ENCODE results near the gene ETV3L.
"Not testable (repeated sequence)": the region's sequence is repeated elsewhere in the genome, so short reads cannot be mapped to it uniquely, and the experiment has no call there.

Gene ETV3L

DNA sequence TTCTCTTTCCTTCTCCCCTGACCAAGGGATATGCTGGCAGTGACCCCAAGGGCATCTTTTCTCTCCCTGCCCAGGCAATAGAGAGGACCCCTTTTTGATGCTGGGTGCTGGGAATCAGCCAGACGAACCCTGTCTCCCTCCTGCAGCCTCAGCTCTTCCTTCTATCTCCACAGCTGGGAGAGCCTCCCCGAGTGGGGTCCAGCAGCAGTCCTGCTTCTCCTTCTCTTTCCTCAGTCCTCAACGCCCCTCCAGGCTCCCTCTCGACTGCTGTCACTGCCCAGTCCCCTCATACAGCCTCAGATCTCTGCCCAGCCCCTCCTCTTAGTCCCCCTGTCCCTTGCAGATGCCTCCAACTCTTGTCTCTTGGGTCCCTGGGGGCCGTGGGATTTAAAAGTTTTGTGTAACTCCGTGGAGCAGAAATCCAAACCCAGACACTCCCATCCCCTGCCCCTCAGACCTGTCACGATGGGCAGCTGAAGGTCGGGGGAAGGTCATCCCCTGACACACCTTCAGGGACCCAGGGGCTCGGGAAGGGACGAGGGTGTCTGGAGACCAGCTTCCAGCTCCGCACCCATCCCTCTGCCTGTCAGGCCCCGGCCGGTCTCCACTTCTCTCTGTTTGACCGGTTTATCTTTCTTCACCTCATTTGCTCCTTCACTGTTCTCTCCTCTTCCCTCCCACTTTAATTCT lies 5.8 kb upstream of the ETV3L start:
- DNase-seq (ENCODE audit: low read depth): no peak

DNA sequence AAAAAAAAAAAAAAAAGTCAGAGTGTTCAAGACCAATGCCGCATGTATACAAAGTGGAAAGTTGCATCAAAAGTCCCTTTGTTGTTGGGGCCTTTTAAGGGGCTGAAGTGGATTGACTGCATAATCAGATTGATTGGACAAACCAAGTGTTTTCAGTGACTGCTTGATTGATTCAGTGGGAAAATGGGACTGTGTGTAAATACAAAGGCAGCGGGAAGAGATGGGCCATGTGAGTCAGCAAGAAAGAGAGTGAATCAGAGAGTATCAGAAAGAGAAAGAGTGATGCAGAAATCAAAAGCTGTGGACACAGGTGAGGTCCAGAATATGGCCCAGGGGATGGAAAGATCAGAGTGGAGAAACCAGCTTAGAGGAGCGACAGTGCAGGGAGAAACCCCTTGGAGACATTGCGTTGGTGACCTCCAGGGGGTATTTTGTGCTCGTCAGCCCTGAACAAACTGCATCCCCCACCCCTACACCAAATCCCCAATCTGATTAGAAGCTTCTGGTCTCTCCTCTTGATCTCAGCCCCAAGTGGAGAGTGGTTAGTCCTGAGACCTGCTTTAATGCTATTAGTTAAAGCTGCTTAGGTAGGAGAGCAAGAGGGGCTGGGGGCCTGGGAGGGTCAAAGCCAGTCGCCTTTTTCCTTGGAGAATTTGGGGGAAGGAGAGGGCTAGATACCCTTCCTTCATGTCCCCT lies 5.1 kb upstream of the ETV3L start:
- DNase-seq (ENCODE audit: low read depth): peak; percentile 10

- no peak for DNase-seq (ENCODE audit: low read depth)
Observed at GRCh38 chr1:157103268-157103667, 3.7 kb upstream of the ETV3L start.

- DNase-seq (ENCODE audit: low read depth): no peak
Observed at GRCh38 chr1:157101149-157101548, 1.5 kb upstream of the ETV3L start.

- DNase-seq (ENCODE audit: low read depth): not testable (repeated sequence)
Observed at GRCh38 chr1:157098987-157099632, 498 bp downstream of the ETV3L start.

DNA sequence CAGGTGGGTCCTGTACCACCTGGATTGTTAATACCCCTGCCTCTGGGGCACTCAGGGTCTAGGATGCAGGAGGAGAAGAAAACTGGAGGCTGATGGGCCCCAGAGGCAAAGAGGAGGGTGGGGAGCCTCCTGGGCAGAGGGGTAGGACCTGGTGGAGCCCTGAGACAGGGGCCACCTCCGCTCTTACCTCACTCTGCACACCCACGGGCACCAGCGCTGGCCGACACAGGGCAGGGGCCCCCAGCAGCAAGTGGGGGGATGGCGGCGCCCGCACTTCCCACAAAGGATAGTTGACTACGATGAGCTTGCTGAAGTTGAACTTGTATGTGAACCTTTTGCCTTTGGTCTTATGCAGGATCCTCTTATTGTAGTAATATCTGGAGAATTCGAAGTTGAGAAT lies 1.1 kb downstream of the ETV3L start:
- no peak for DNase-seq (ENCODE audit: low read depth)

DNA sequence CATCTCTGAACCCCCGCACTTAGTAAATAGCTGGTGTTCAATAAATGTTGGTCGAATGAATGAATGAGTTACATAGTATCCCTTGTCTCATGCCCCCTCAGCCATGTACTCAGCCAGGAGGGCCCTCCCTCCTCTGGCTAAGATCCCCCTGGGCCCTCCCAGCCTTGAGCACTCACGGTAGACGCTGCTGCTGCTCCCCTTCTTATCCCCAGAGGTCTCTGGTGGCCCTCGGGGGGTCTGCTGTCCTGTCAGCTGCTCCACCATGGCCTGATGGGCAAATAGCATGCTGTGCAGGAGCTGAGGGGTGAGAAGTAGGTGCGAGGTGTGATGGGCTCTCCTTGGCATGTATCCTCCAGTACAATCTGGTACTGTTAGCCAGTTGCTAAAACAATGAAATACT lies 1.9 kb downstream of the ETV3L start:
- no peak for DNase-seq (ENCODE audit: low read depth)

GRCh38 chr1:157096881-157097280 lies 2.7 kb downstream of the ETV3L start:
- DNase-seq (ENCODE audit: low read depth): no peak

DNA sequence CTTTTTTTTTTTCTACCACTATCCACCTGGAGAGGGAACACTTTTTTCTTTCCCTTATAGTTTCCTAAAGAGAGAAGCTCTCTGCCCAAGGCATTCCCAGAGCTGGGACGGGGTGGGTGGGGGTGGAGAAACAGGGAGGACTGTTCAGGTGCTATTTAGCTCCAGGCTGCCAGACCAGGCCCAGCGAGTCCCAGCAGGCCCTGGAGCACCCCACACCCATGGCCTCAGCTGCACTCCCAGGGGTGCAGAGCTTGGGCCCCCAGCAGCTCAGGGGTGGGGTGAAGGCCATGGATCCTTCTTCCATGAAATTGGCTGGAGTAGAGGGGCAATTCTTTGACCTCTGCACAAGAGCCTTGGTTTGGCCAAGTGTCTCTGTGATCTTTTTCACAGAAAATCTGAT lies 4.1 kb downstream of the ETV3L start:
- no peak for DNase-seq (ENCODE audit: low read depth)

DNA sequence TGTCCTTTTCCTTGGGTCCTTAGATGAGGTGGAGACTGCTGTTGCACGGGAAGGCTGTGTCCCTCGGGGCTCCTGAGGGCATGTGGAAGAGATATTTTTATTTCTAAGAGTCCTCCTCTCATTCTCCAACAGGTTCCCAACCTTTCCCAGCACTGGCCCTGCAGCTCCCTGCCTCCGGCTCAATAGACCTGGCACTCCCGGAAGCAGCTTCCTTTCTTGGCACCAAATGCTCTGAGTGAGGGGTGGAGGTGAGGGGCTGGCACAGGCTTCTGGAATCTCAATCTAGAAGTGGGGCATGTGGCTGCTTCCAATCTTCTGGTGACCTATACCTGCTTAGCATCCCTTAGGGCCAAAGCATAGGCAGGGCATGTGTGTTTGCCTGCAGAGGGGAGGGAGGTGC lies 4.5 kb downstream of the ETV3L start:
- no peak for DNase-seq (ENCODE audit: low read depth)

- no peak for DNase-seq (ENCODE audit: low read depth)
Observed at GRCh38 chr1:157092831-157093230, 6.8 kb downstream of the ETV3L start.

- DNase-seq (ENCODE audit: low read depth): no peak
Observed at GRCh38 chr1:157091668-157092273, 7.8 kb downstream of the ETV3L start.

GRCh38 chr1:157091186-157091585 lies 8.4 kb downstream of the ETV3L start:
- no peak for DNase-seq (ENCODE audit: low read depth)

DNA sequence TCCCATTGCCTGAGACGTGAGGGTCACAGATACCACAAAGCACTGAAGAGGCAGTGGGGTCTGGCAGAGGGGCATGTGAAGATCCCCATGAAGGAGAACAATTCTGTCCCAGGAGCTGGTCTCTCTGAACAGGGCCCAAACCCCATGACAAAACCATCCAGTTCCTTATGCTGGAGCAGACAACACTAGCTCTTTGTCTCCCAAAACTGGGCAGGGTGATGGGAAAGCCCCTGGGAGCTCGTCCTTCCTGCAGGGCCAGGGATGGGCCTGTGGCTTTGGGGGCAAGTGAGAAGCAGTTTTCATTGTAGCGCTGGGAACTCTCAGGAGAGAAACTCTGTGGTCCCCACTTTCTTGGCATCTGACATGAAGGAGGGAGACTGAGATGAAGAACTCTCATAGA lies 8.8 kb downstream of the ETV3L start:
- no peak for DNase-seq (ENCODE audit: low read depth)

GRCh38 chr1:157090196-157090647 lies 9.4 kb downstream of the ETV3L start:
- DNase-seq (ENCODE audit: low read depth): peak; percentile 76

DNA sequence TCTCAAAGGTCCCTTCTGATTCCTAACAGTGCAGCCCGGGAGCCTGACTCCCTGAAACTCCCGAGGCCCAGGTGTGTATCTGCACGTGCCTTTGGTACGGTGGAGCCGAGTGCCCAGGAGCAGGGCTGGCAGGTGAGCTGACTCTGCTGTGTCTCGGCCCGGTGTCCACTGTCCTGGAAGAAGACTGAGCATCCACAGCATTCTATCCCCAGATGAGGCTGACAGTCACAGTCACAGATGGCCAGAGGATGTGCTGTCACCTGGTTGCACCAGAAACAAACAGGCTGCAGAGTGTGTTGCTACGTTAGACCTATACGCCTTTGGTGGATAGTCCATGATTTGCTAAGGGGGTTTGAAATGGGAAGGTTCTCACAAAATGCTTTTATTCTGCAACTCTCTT lies 9.8 kb downstream of the ETV3L start:
- no peak for DNase-seq (ENCODE audit: low read depth)

- peak; percentile 19 for DNase-seq (ENCODE audit: low read depth)
Observed at GRCh38 chr1:157088607-157089006, 11.0 kb downstream of the ETV3L start.

DNA sequence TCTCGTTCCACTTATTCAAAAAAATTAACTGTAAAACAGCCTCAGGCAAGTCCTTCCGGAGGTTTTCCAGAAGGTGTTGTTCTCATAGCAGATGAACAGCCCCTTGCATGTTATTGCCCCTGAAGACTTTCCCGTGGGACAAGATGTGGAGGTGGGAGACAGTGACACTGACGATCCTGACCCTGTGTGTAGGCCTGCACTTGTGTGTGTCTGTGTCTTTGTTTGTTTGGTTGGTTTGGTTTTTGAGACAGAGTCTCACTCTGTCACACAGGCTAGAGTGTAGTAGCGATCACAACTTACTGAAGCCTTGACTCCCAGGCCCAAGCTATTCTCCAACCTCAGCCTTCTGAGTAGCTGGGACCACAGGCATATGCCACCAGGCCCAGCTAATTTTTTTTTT lies 12.6 kb downstream of the ETV3L start:
- no peak for DNase-seq (ENCODE audit: low read depth)

- no peak for DNase-seq (ENCODE audit: low read depth)
Observed at GRCh38 chr1:157086299-157086698, 13.3 kb downstream of the ETV3L start.

DNA sequence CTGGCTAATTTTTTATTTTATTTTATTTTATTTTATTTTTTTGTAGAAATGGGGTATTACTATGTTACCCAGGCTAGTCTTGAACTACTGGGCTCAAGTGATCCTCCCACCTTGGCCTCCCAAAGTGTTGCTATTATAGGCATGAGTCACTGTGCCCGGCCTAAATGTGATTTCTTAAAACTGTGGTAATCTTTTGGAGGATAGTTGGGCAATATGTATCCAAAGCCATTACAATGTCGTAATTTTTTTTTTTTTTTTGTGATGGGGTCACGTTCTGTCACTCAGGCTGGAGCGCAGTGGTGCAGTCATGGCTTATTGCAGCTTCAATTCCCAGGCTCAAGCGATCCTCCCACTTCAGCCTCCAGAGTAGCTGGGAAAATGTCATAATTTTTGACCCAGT lies 14.2 kb downstream of the ETV3L start:
- peak; percentile 47 for DNase-seq (ENCODE audit: low read depth)

DNA sequence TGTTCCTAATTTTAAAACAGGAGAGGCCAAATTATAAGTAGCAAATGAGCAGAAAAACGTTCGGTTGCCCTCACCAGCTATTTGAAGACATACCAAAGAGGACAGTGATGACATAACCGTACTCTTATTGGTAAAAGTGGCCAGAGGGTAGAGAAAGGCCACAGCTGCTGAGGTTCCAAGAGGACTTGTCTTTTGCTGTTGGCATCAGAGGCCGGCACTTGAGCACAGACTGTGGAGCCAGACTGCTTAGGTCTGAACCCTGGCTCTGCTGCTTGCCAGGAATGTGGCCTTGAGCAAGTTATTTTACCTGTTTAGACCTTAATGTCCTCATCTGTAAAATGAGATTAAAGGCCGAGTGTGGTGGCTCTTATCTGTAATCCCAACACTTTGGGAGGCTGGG lies 14.9 kb downstream of the ETV3L start:
- no peak for DNase-seq (ENCODE audit: low read depth)

GRCh38 chr1:157081707-157082106 lies 17.9 kb downstream of the ETV3L start:
- DNase-seq (ENCODE audit: low read depth): no peak

DNA sequence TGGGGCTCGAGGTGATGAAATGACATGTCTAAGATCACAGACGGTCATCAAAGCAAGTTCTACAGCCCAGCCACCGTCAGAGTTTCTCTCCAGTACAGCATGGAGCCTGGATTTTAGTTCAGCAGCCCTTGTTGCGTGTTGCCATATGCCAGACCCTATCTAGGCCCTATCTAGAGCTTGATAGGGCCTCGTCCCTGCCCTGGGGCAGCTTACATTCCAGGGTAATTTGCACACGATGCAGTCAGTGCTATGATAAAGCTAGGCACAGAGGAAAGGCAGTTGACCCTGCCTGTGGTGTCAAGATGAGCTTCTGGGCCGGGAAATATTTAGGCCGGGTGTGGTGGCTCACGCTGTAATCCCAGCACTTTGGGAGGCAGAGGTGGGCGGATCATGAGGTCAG lies 18.9 kb downstream of the ETV3L start:
- DNase-seq (ENCODE audit: low read depth): no peak
